GM18526 (cell line): ENCODE data around the gene CPNE8.

Source experiments
- POLR2A ChIP-seq: IDR thresholded peaks from 3 replicates; pipeline ENCODE4 v1.6.1; 2011; ENCODE audit not compliant: insufficient read length; ENCODE audit errors: extremely low read depth

Gene CPNE8

GRCh38 chr12:38813923-38814322 is 91.5 kb downstream of the CPNE8 start:
- TF ChIP-seq POLR2A = no peak

- no peak for TF ChIP-seq POLR2A
Measured at GRCh38 chr12:38811814-38812356, 93.5 kb downstream of the CPNE8 start.

GRCh38 chr12:38809832-38810231 is 95.6 kb downstream of the CPNE8 start:
- no peak for TF ChIP-seq POLR2A

DNA sequence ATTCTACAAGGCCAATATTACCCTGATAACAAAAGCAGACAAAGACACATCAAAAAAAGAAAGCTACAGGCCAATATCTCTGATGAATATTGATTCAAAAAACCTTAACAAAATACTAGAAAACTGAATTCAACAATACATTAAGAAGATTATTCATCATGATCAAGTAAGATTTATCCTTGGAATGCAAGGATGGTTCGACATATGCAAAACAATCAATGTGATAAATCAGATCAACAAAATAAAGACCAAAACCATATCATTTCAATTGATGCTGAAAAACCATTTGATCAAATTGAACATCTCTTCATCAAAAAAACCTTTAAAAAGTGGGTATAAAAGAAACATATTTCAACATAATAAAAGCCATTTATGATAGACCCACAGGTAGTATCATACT is 117.3 kb downstream of the CPNE8 start:
- no peak for TF ChIP-seq POLR2A

DNA sequence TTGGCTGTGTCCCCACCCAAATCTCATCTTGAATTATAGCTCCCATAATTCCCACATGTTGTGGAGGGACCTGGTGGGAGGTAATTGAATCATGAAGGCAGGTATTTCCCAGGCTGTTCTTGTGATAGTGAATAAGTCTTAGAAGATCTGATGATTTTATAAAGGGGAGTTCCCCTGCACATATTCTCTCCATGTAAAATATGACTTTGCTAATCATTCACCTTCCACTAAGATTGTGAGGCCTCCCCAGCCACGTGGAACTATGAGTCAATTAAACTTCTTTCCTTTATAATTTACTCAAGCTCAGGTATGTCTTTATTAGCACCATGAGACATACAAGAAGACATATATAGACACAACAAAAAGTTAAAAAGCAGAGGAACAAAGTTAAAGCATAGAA is 120.0 kb downstream of the CPNE8 start:
- TF ChIP-seq POLR2A = no peak

DNA sequence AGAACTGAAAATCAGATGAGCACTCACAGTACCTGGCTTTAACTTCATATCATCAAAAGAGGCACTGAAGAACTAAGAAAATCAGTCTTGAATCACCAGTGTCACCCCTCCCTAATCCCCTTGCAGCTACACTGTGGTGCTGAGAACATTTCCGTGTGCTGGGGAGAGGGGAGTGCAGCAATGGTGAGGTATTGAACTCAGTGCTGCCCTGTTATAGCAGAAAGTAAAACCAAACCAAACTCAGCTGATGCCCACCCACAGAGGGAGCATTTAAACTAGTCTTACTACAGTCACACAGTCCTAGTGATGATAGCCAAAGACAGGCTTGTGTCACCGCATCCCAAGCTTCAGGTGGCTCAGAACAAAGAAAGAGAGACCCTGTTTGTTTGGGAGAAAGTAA is 122.1 kb downstream of the CPNE8 start:
- TF ChIP-seq POLR2A = no peak

GRCh38 chr12:38782359-38782758 is 123.0 kb downstream of the CPNE8 start:
- no peak for TF ChIP-seq POLR2A

DNA sequence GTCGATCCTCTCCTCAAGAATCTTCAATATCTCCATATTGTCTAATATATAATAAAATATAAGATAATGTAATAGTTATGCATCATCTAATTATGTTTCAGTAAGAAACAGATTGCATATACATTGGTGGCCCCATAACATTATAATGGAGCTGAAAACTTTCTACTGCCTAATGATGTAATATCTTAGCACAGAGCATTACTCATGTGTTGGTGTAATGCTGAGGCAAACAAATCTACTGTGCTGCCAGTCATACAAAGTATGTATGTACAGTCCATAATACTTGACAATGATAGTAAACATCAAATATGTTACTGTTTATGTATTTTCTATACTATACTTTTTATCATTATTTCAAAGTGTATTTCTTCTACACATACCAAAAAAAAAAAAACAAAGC is 128.7 kb downstream of the CPNE8 start:
- TF ChIP-seq POLR2A = no peak

DNA sequence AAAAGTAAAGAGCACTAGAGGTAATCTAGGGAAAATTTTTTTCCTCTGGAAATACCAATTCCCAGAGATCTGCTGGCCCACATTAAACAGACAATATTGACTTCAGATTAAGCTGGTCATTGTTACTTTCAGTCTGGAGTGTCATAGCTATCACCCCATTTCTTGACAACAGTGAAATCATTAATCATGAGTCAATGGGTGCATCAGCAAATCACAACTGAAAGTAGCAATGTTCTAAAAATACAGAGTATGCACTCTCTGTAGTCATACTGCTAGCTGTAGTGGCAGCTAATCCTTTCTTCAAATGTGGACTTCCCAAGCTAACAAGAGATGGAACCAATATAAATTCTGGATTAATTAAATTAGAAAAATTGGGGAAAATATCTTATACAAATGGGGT is 129.9 kb downstream of the CPNE8 start:
- TF ChIP-seq POLR2A = no peak

GRCh38 chr12:38772437-38772836 is 133.0 kb downstream of the CPNE8 start:
- no peak for TF ChIP-seq POLR2A

GRCh38 chr12:38771871-38772270 is 133.5 kb downstream of the CPNE8 start:
- no peak for TF ChIP-seq POLR2A

DNA sequence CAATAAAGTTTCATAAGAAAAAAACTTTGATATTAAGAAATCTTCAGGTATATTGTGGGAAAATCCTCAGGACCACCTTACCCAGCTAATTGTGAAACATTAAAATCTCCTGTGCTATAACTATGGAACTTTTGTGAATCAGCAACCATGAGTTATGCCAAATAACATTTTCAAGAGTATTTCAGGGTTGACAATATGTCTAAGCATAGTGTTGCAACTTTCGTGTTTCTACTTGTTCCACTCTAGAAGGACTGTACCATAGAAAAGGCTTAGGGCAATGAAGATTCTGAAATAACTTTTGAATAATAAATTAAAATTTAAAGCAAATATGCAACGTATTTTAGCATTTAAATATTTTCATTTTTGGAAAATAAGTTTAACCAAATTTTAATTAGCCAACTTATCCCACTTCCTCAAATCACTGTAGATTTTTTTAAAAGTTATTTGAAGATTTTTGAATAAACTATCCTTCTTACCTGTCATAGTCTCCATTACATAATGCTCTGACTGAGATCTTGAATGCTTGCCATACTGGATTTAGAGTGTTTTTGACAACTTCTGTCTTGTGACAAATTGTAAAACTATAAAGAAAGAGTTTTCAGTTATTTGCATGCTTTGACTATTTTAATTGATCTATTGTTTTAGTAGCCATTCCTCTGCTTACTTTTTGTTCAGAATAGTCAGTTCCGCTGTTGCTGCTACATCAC is 143.6 kb downstream of the CPNE8 start:
- no peak for TF ChIP-seq POLR2A

- TF ChIP-seq POLR2A = no peak
Measured at GRCh38 chr12:38761111-38761510, 144.3 kb downstream of the CPNE8 start.

DNA sequence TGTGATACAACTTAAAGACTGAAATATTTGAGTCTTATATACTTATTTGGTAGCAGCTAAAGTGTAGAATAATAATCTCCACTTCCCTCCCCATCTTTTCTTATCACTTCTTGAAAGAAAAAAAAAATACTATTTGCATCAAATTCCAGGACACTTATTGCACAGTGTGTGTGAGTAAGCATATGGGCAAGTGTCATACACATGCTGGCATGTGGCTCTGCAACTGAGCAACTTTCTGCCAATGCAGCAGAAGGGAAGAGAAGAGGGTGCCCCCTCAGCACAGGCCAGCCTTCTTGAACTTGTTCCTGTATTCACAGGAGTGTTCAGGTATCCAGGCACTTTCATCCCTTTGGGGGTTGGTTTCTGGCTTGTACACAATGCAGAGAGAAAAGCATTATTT is 145.8 kb downstream of the CPNE8 start:
- TF ChIP-seq POLR2A = no peak

- no peak for TF ChIP-seq POLR2A
Measured at GRCh38 chr12:38746744-38747143, 158.6 kb downstream of the CPNE8 start.

DNA sequence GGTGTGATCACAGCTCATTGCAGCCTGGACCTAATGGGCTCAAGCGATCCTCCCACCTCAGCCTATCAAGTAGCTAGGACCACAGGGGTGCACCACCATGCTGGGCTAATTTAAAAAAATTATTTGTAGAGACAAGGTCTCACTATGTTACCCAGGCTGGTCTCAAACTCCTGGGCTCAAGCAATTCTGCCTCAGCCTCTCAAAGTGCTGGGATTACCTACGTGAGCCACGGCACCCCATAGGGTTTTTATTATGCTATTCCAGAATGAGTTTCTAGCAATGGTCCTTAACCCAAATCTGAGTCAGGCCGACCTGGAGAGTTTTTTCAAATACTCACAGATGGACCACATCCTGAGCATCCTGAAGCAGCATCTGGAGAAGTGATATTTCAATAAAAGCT is 159.8 kb downstream of the CPNE8 start:
- TF ChIP-seq POLR2A = no peak

GRCh38 chr12:38744041-38744440 is 161.3 kb downstream of the CPNE8 start:
- no peak for TF ChIP-seq POLR2A
